Neural crest cell (in vitro differentiated cells): ENCODE results near the gene SLC25A13. TPM values are rescaled to one million over a fixed set of nuclear protein-coding genes. Genes with fewer than 3 reads are reported as not detected.
A peak's percentile ranks its signal among the peaks of the same experiment; 100 is the strongest.

Experiments used
- DNase-seq: peaks from one replicate; pipeline ENCODE4 v3.0.0; 2021; ENCODE audit warnings: low read depth, mixed read lengths, low spot score
- H3K27ac Mint-ChIP-seq: one replicate; pipeline ENCODE4 v1.8.0; 2021; ENCODE audit warnings: mild to moderate bottlenecking, mixed read lengths; ENCODE audit not compliant: unreplicated experiment
- H3K27me3 Mint-ChIP-seq: 2 replicates; pipeline ENCODE4 v1.8.0; 2021; ENCODE audit warnings: low read depth, mild to moderate bottlenecking, mixed read lengths
- H3K36me3 Mint-ChIP-seq: 2 replicates; pipeline ENCODE4 v1.8.0; 2021; ENCODE audit warnings: low read depth, mild to moderate bottlenecking, mixed read lengths
- H3K4me1 Mint-ChIP-seq: 2 replicates; pipeline ENCODE4 v1.8.0; 2021; ENCODE audit warnings: mixed read lengths
- H3K4me3 Mint-ChIP-seq: one replicate; pipeline ENCODE4 v1.8.0; 2021; ENCODE audit warnings: mild to moderate bottlenecking, mixed read lengths
- H3K9me3 Mint-ChIP-seq: 2 replicates; pipeline ENCODE4 v1.8.0; 2021; ENCODE audit warnings: mixed read lengths
- CTCF ChIP-seq: fragments of 200-600 bp; sonication (generic); conservative IDR thresholded peaks from 2 replicates; pipeline ENCODE4 v1.5.0; 2021; ENCODE audit warnings: antibody characterized with exemption, mild to moderate bottlenecking
- total RNA-seq: library from RNA; stranded (reverse); gene quantifications from 2 replicates; pipeline ENCODE4 v1.2.1, GENCODE V29; 2021

SLC25A13 gene
- total RNA-seq, 1 donor from 2014 or later = 68.3 TPM

- TF ChIP-seq CTCF = no peak
- Mint-ChIP-seq H3K4me1 (peaks cover 16% of the 10 kb centered on the region), H3K36me3 (no peaks in the 10 kb centered on the region), H3K9me3 (no peaks in the 10 kb centered on the region), H3K27me3 (no peaks in the 10 kb centered on the region), H3K27ac (peak overlapping the region; percentile 85), H3K4me3 (peak overlapping the region; percentile 99)
- no peak for DNase-seq
These were observed 436 bp upstream of the SLC25A13 start for GRCh38 chr7:96322373-96322695.

DNA sequence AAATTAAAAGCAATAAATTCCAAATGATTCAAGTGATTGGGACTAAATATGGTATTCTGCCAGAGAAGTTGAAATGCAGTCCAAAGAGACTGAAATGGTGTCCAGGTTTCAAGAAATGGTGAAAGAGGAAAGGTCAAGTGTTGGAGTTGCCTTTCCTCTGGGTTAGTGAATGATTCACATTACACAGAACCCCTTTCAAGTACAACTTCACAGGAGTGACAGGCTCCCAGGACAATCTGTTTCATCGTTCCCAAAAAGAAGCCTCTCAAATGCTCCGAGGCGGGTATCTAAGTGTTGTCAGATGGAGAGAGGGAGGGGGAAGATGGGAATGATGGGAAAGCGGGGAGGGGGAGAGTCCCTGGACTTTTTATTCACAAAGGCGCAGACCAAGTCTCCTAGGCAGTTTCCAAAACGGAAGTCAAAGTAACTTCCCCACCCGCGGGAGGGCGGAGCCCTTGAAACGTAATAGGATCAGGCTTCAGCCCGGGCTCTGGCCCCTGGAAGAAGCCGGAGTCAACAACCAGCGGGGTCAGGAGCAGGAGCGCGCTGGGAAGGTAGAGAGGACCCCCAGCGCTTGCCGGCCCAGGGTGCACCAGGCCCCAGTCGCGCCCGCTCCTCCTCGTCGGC, 754 bp downstream of the SLC25A13 start:
- H3K4me1 Mint-ChIP-seq = peaks cover 16% of the 10 kb centered on the region
- TF ChIP-seq CTCF = no peak
- no peaks in the 10 kb centered on the region for H3K36me3 Mint-ChIP-seq
- peak overlapping the region; percentile 99 for H3K4me3 Mint-ChIP-seq
- no peaks in the 10 kb centered on the region for H3K27me3 Mint-ChIP-seq
- H3K27ac Mint-ChIP-seq = peak overlapping the region; percentile 92
- peak; percentile 68 for DNase-seq
- H3K9me3 Mint-ChIP-seq = no peaks in the 10 kb centered on the region

DNA sequence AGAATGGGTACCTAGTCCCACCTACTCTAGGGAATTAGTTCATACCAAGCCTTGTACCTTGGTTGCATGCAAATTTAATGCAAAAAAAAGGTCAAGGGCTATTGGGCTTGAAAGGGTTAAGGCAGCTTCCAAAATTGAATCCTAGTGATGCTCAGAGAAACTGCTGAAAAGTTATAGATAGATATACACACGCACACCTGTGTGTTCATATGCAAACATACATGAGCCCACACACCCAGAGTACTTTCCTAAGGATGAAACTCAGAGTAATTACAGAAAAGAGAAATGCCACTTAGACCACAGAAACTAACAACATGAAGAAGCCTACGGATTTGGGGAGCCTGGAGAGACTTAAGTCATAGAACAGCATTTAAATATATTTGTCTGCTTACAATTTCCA, 1.5 kb downstream of the SLC25A13 start:
- DNase-seq = no peak
- no peaks in the 10 kb centered on the region for H3K9me3 Mint-ChIP-seq
- peak overlapping the region; percentile 99 for H3K4me3 Mint-ChIP-seq
- H3K36me3 Mint-ChIP-seq = no peaks in the 10 kb centered on the region
- no peak for TF ChIP-seq CTCF
- H3K27ac Mint-ChIP-seq = no peak overlapping the region
- H3K4me1 Mint-ChIP-seq = peaks cover 16% of the 10 kb centered on the region
- H3K27me3 Mint-ChIP-seq = no peaks in the 10 kb centered on the region

DNA sequence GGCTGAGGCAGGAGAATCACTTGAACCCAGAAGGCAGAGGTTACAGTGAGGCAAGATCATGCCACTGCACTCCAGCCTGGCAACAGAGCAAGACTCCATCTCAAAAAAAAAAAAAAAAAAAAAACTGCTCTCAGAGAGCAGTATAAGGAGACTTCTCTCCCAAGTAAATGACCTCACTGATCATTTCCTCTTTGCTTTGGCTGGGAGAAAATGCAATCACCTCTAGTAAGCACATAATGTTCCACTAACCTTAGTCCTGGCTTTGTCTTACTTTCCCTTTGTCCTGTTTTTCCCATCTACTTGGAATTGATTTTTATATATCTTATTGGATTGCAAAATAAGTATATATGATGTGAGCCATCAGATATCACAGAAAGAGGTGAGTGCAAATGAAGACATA, 2.5 kb downstream of the SLC25A13 start:
- DNase-seq = no peak
- Mint-ChIP-seq H3K4me1 (peaks cover 20% of the 10 kb centered on the region), H3K4me3 (no peak overlapping the region), H3K27me3 (no peaks in the 10 kb centered on the region), H3K36me3 (peaks cover 3% of the 10 kb centered on the region), H3K27ac (no peak overlapping the region), H3K9me3 (no peaks in the 10 kb centered on the region)
- no peak for TF ChIP-seq CTCF

- no peak overlapping the region for H3K4me3 Mint-ChIP-seq
- peaks cover 23% of the 10 kb centered on the region for H3K4me1 Mint-ChIP-seq
- H3K9me3 Mint-ChIP-seq = no peaks in the 10 kb centered on the region
- H3K27ac Mint-ChIP-seq = no peak overlapping the region
- no peak for TF ChIP-seq CTCF
- no peaks in the 10 kb centered on the region for H3K27me3 Mint-ChIP-seq
- DNase-seq = no peak
- H3K36me3 Mint-ChIP-seq = peaks cover 3% of the 10 kb centered on the region
These were observed 4.9 kb downstream of the SLC25A13 start for GRCh38 chr7:96316949-96317348.
